Hepatocyte (in vitro differentiated cells): ENCODE measurements around the gene OR7D2.

Experiments used
- EZH2 ChIP-seq: fragments of 200-600 bp; sonication (generic); IDR thresholded peaks from 2 replicates; pipeline ENCODE4 v1.6.1; 2016; ENCODE audit warnings: antibody characterized with exemption, mild to moderate bottlenecking, borderline replicate concordance
- EZH2phosphoT487 ChIP-seq: fragments of 200-600 bp; sonication (generic); IDR thresholded peaks from one replicate; pipeline ENCODE4 v1.6.1; 2018; ENCODE audit warnings: antibody characterized with exemption, mild to moderate bottlenecking, low read depth, moderate library complexity; ENCODE audit not compliant: unreplicated experiment, severe bottlenecking
- TF ChIP-seq, protein P1 (sequence below): fragments of 200-600 bp; sonication (generic); IDR thresholded peaks from 2 replicates; pipeline ENCODE4 v1.5.1; 2016; ENCODE audit warnings: antibody characterized with exemption, mild to moderate bottlenecking; ENCODE audit not compliant: poor library complexity

DNA sequence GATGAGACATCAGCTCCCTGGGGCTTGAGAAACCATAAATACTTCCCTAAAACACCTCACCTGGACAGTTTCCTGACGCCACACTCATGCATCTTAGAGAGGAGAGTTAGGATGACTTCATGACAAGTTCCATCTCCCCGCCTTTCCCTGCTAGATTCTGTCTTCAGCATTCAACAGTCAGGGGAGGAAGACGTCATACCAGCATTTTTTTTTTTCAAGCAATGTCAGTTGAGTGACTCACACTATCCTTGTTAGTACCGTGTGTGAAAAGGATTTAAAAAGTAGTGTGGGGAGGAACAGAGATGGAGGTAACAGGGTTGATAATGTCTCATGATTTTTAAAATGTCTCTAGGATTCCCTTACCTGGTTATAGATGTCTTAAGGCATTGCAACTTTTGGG, at the start of gene OR7D2:
- TF ChIP-seq EZH2phosphoT487: no peak
- TF ChIP-seq EZH2: no peak
- TF ChIP-seq, protein P1, sequence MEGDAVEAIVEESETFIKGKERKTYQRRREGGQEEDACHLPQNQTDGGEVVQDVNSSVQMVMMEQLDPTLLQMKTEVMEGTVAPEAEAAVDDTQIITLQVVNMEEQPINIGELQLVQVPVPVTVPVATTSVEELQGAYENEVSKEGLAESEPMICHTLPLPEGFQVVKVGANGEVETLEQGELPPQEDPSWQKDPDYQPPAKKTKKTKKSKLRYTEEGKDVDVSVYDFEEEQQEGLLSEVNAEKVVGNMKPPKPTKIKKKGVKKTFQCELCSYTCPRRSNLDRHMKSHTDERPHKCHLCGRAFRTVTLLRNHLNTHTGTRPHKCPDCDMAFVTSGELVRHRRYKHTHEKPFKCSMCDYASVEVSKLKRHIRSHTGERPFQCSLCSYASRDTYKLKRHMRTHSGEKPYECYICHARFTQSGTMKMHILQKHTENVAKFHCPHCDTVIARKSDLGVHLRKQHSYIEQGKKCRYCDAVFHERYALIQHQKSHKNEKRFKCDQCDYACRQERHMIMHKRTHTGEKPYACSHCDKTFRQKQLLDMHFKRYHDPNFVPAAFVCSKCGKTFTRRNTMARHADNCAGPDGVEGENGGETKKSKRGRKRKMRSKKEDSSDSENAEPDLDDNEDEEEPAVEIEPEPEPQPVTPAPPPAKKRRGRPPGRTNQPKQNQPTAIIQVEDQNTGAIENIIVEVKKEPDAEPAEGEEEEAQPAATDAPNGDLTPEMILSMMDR: no peak
